Ureter (tissue), 1 donor: Measurements from ENCODE around the gene PEX5. TPM values are rescaled to one million over a fixed set of nuclear protein-coding genes. Genes with fewer than 3 reads are reported as not detected.
A peak's percentile ranks its signal among the peaks of the same experiment; 100 is the strongest.
"Not testable (repeated sequence)": the region's sequence is repeated elsewhere in the genome, so short reads cannot be mapped to it uniquely, and the experiment has no call there.

Experiments used
- DNase-seq: peaks from one replicate; pipeline ENCODE4 v3.0.0-alpha.2; 2020; ENCODE audit warnings: low spot score
- total RNA-seq: library from RNA; stranded (reverse); gene quantifications from one replicate; pipeline ENCODE4 v1.2.4, GENCODE V29; 2023
- donor health status: DM: yes; HTN: yes; CAD: no.

PEX5 gene
- total RNA-seq, 1 donor from 2014 or later: 36.7 TPM

- not testable (repeated sequence) for DNase-seq
Measured at GRCh38 chr12:7213745-7214144, 24.3 kb downstream of the PEX5 start.

DNA sequence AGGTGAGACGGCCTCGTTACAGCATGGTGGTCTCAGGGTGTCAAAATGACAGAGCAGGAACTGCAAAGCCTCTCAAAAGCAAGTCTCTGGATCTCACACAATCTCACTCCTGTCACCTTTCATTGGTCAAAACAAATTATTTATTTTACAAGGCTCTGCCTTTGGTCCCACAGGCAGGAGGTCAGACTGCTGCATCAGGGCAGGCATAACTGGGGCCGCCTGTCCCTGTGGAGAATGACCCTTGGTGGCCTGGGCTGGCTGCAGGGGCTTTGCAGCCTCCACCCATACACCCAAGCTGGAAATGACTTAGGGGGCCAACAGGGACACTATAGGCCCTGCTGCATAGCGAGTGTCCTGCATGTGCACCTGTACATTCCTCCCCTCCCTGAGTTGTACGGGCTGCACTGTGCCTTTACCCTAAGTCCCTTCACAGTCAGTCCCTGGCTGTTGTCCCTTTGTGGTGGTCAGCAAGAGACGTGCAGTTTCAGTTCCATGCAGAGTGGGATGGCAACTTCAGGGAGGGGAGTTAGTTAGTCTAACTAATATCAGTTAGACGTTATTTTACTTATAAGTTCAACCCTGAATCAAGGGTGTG, 28.1 kb downstream of the PEX5 start:
- DNase-seq: no peak

- peak; percentile 67 for DNase-seq
Measured at GRCh38 chr12:7219599-7220243, 30.2 kb downstream of the PEX5 start.

GRCh38 chr12:7221486-7221885, 32.0 kb downstream of the PEX5 start:
- no peak for DNase-seq

DNA sequence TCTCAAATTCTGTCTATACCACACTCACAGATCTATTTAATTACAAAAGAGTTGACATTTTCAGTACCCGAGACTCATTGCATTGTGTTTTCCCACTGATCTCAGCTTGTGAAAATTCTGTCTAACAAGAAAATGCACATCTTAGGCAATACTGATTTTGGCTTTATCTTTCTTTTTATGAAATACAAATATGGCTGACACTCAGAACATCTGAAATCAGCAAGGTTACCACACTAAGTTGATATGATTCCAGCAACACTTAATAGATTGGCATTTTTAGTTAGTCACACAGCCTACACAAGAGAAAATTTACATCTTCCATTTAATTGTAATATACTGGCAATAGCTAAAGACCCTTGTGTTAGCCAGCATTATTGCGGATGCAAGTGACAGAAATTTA, 40.3 kb downstream of the PEX5 start:
- no peak for DNase-seq

GRCh38 chr12:7241404-7242005, 52.0 kb downstream of the PEX5 start:
- DNase-seq: no peak

DNA sequence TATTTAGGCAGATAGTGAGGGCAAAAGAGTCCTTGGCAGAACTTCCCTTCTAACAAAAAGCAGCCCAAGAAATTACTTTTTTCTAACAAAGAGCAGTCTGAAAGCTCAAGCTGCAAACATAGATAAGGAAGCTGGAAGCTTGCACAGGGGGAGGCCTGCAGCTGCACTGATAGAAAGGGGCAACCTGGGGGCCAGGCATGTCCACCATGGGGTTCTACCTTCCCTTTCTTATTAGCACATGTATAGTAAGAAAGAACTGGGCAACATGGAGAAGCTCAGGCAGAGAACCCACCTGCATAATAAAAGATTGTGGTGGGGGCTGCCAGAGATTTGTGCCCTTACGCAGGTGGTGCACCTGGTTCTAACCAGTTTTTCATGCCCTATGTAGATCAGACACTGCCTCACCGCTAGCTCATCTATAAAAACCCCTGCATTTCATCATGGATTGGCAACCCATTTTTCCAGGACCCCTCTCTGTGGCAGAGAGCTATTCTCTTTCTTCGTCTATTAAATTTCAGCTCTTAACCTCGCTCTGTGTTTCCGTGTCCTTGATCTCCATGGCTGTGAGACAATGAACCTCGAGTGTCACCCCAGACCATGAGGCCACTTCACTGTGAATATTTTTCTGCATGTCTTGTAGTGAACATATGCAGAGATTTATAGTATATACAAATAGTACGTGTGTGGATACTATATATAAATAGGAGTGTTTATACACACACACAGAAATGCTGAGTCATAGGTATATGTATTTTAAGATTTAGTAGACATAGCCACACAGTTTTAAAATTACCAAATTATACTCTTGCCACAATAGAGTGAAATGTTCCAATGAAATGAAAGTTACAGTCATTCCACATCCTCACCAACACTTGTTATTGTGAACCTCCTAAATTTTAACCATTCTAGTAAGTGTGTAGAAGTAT, 53.0 kb downstream of the PEX5 start:
- DNase-seq: no peak

DNA sequence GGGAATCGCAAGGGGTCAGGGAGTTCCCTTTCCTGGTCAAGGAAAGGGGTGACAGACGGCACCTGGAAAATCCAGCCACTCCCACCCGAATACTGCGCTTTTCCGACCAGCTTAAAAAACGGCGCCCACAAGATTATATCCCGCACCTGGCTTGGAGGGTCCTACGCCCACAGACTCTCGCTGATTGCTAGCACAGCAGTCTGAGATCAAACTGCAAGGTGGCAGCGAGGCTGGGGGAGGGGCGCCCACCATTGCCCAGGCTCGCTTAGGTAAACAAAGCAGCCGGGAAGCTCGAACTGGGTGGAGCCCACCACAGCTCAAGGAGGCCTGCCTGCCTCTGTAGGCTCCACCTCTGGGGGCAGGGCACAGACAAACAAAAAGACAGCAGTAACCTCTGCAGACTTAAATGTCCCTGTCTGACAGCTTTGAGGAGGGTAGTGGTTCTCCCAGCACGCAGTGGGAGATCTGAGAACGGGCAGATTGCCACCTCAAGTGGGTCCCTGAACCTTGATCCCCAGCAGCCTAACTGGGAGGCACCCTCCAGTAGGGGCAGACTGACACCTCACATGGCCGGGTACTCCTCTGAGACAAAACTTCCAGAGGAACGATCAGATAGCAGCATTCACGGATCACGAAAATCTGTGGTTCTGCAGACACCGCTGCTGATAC, 62.0 kb downstream of the PEX5 start:
- DNase-seq: not testable (repeated sequence)

DNA sequence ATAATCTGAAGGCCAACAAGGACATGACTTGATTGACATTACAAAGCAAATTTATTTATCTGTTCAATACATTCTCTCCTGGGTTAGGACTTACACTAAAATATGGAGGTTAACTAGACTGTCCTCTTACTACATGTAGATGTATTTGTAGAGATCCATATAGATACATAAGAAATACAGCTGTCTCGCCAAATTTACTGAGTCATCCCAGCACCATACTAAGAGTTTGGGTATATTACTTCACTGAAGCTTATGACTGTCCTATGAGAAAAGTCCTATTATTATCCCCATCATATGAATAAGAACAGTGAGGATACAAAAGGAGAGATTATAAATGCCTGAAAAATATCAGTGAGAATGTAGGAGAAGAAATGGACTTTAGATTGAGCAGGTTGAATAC, 69.6 kb downstream of the PEX5 start:
- DNase-seq: no peak

Other genes with a start within 250 kb of the PEX5 start
- gene RNU7-1, start 245.9 kb upstream of the PEX5 start, total RNA-seq: not detected
- 172 TPM for gene C12orf57, start 245.7 kb upstream of the PEX5 start, total RNA-seq
- gene PTPN6, start 238.3 kb upstream of the PEX5 start, total RNA-seq: 40.4 TPM
- gene PHB2, start 219.0 kb upstream of the PEX5 start, total RNA-seq: 221 TPM
- 68.0 TPM for gene EMG1, start 218.8 kb upstream of the PEX5 start, total RNA-seq
- 95.9 TPM for gene LPCAT3, start 171.2 kb upstream of the PEX5 start, total RNA-seq
- 293 TPM for gene C1S, start 129.0 kb upstream of the PEX5 start, total RNA-seq
- 455 TPM for gene C1R, start 97.2 kb upstream of the PEX5 start, total RNA-seq
- gene C1RL, start 80.5 kb upstream of the PEX5 start, total RNA-seq: 110 TPM
- 7.5 TPM for gene RBP5, start 60.8 kb upstream of the PEX5 start, total RNA-seq
- gene CLSTN3, start 59.3 kb upstream of the PEX5 start, total RNA-seq: 48.2 TPM
- not detected for gene ACSM4, start 114.4 kb downstream of the PEX5 start, total RNA-seq